ENCODE measurements around the gene ADGRV1.
"Not testable (repeated sequence)": the region's sequence is repeated elsewhere in the genome, so short reads cannot be mapped to it uniquely, and the experiment has no call there.

ADGRV1 gene

GRCh38 chr5:90912476-90912875 is 353.9 kb downstream of the ADGRV1 start:
- TF ChIP-seq, protein P1, sequence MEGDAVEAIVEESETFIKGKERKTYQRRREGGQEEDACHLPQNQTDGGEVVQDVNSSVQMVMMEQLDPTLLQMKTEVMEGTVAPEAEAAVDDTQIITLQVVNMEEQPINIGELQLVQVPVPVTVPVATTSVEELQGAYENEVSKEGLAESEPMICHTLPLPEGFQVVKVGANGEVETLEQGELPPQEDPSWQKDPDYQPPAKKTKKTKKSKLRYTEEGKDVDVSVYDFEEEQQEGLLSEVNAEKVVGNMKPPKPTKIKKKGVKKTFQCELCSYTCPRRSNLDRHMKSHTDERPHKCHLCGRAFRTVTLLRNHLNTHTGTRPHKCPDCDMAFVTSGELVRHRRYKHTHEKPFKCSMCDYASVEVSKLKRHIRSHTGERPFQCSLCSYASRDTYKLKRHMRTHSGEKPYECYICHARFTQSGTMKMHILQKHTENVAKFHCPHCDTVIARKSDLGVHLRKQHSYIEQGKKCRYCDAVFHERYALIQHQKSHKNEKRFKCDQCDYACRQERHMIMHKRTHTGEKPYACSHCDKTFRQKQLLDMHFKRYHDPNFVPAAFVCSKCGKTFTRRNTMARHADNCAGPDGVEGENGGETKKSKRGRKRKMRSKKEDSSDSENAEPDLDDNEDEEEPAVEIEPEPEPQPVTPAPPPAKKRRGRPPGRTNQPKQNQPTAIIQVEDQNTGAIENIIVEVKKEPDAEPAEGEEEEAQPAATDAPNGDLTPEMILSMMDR (IDR thresholded peaks at IDR 0.05; ENCODE audit: low read depth, low read length), result no peak
- DNase-seq (ENCODE audit: extremely low read depth, low read depth), result no peak

DNA sequence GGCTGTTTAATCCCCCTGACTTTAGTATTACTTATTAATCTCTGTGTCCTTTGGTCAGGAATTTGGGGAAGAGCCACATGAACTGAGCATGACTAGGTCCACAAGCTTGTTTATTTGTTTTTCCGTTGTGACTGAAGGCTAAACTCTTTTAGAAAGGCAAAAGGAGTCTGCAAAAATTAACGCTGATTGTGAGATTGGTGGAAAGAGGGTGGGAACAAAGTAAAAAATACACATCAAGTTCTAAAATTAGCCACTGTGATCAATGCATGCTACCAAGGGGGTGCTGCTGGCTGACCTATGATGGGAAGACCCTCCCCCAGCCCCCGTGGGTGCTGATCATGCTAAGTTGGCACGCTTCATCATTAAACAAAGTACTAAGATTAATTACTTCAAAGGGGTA is 356.8 kb downstream of the ADGRV1 start:
- TF ChIP-seq, protein P1 (IDR thresholded peaks at IDR 0.05; ENCODE audit: low read depth, low read length), result no peak
- DNase-seq (ENCODE audit: extremely low read depth, low read depth), result no peak

DNA sequence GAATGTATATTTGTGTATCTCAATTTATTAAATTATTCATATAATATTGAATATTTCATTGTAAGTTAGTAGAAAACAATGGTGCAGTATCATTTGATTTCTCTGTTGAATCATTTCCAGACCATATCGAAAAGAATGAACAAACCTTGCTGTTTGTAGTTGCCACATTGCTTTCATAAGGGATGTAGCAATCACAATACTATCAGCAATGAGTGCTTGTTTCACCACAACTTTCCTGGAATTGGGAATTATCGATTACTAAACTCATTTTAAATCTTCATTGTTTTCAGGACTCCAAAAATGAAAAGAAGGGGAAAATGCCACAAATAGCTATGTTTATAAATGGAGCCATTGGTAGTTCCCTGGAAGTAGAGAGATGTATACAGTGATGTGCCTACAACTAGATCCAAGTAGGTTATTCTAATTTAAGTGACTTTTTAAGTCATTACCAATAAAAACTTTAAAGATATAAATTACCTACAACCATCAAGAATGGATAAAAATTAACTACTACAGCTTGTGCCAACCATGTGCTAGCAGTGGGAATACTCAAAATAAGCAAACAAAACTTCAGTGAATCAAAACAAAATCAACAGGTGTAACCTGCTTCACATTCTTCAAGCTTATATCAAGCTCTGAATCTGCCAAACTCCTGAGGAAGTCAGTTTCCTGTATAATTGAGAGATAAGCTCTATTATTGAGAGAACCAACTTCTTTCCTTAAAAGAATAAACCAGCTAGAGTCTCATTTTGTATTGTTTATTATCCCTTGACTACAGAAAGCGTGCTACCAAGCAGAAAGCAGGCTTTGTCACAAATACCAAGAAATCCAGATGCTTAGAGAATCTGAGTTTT is 358.6 kb downstream of the ADGRV1 start:
- DNase-seq (ENCODE audit: extremely low read depth, low read depth), result no peak

GRCh38 chr5:90917928-90918668 is 359.5 kb downstream of the ADGRV1 start:
- TF ChIP-seq, protein P1 (IDR thresholded peaks at IDR 0.05; ENCODE audit: low read depth, low read length), result no peak

More for the DNA sequence above, 358.6 kb downstream of the ADGRV1 start:
- TF ChIP-seq, protein P1 (IDR thresholded peaks at IDR 0.05; ENCODE audit: low read depth, low read length), result no peak

DNA sequence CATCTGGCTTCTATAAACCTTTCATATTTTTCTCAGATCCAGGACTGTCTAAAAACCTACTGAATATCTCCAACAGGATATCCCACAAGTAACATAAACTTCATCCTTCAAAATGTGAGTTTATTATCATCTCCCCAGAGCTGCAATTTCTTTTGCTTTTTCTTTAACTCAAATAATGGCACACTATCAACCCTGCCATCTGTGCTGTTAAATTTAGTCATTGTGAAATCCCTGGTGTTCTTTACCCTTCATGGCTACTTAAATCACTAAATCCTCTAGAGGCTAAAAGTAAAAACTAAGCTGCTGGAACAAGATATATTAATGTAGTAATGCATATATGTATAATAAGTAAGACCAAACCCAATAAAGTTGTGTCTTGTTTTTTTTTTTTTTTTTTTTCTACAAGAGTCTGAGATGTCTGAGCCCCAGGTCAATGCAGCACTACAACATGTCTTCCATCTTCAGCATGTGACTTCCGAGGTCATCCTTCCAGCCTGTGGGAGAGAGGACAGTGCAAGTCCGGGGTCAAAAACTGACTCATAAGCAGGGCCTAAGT is 362.9 kb downstream of the ADGRV1 start:
- TF ChIP-seq, protein P1 (IDR thresholded peaks at IDR 0.05; ENCODE audit: low read depth, low read length), result no peak
- no peak for DNase-seq (ENCODE audit: extremely low read depth, low read depth)

More at GRCh38 chr5:90917928-90918668, 359.5 kb downstream of the ADGRV1 start:
- no peak for DNase-seq (ENCODE audit: extremely low read depth, low read depth)

GRCh38 chr5:90924222-90924621 is 365.6 kb downstream of the ADGRV1 start:
- not testable (repeated sequence) for DNase-seq (ENCODE audit: extremely low read depth, low read depth)

DNA sequence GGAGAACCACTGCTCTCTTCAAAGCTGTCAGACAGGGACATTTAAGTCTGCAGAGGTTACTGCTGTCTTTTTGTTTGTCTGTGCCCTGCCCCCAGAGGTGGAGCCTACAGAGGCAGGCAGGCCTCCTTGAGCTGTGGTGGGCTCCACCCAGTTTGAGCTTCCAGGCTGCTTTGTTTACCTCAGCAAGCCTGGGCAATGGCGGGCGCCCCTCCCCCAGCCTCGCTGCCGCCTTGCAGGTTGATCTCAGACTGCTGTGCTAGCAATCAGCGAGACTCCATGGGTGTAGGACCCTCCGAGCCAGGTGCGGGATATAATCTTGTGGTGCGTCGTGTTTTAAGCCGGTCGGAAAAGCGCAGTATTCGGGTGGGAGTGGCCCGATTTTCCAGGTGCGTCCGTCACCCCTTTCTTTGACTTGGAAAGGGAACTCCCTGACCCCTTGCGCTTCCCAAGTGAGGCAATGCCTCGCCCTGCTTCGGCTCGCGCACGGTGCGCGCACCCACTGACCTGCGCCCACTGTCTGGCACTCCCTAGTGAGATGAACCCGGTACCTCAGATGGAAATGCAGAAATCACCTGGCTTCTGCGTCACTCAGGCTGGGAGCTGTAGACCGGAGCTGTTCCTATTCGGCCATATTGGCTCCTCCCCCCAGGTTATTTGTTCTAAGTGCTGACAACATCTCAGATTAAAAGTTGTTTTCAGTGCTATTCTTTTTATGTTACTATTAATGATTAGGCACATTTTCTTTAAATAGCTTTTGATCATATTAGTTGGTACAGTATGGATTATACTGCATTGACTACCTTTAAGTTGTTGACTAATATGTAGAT is 370.6 kb downstream of the ADGRV1 start:
- not testable (repeated sequence) for DNase-seq (ENCODE audit: extremely low read depth, low read depth)

Measured in AG09319 (cell line).